LNCaP clone FGC (cell line): ENCODE data around the gene ABCA7.

Experiments
- DNase-seq: peaks from one replicate; pipeline ENCODE4 v3.0.0-alpha.2; 2011; ENCODE audit warnings: low read depth
- H3K4me3 ChIP-seq: 2 replicates; pipeline ENCODE4 v1.5.1; 2011; ENCODE audit warnings: mild to moderate bottlenecking, low read depth, low read length, control low read depth
- TF ChIP-seq, protein P1 (sequence below): IDR thresholded peaks from 2 replicates; pipeline ENCODE4 v1.5.1; 2012; ENCODE audit warnings: mild to moderate bottlenecking; ENCODE audit not compliant: control insufficient read depth, insufficient read depth; ENCODE audit errors: extremely low read depth

Gene ABCA7

GRCh38 chr19:1004204-1004802 is 35.6 kb upstream of the ABCA7 start:
- no peak overlapping the region for H3K4me3 ChIP-seq
- no peak for DNase-seq
- TF ChIP-seq, protein P1, sequence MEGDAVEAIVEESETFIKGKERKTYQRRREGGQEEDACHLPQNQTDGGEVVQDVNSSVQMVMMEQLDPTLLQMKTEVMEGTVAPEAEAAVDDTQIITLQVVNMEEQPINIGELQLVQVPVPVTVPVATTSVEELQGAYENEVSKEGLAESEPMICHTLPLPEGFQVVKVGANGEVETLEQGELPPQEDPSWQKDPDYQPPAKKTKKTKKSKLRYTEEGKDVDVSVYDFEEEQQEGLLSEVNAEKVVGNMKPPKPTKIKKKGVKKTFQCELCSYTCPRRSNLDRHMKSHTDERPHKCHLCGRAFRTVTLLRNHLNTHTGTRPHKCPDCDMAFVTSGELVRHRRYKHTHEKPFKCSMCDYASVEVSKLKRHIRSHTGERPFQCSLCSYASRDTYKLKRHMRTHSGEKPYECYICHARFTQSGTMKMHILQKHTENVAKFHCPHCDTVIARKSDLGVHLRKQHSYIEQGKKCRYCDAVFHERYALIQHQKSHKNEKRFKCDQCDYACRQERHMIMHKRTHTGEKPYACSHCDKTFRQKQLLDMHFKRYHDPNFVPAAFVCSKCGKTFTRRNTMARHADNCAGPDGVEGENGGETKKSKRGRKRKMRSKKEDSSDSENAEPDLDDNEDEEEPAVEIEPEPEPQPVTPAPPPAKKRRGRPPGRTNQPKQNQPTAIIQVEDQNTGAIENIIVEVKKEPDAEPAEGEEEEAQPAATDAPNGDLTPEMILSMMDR, result no peak

- no peak for DNase-seq
- no peak overlapping the region for H3K4me3 ChIP-seq
- TF ChIP-seq, protein P1, result no peak
Observed at GRCh38 chr19:1004803-1005664, 34.9 kb upstream of the ABCA7 start.

DNA sequence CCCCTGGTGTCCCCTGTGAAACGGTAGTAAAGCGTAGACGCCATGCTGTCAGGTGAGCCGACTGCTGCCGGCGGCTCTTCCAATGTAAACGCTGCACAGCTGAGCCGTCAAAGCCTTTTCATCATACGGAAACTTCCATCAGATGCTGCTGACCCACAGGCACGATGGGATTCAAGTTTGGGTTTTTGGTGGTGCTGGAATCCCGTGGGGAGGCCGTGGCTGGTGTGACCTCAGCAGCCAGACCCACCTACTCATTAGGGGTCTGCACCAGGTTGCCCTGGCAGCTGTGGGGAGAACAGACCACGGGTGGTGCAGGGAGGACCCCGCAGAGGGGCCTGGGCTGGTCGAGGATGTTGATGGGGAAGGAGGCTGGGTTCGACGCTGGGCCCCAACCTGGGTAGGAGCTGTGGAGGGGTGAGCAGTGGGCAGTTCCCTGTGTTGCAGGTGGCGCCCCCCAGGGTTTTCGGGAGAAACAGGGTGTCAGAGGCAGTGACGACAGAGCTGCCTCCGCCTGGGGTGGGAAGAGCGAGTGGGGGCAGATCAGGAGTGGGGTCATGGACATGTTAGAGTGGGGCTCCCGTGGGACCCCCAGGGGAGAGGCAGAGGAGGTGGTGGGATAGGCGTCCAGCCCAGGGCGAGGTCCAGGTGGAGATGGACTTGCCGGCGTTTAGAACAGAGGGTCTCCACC is 33.1 kb upstream of the ABCA7 start:
- TF ChIP-seq, protein P1, result no peak
- H3K4me3 ChIP-seq, result no peak overlapping the region
- no peak for DNase-seq

DNA sequence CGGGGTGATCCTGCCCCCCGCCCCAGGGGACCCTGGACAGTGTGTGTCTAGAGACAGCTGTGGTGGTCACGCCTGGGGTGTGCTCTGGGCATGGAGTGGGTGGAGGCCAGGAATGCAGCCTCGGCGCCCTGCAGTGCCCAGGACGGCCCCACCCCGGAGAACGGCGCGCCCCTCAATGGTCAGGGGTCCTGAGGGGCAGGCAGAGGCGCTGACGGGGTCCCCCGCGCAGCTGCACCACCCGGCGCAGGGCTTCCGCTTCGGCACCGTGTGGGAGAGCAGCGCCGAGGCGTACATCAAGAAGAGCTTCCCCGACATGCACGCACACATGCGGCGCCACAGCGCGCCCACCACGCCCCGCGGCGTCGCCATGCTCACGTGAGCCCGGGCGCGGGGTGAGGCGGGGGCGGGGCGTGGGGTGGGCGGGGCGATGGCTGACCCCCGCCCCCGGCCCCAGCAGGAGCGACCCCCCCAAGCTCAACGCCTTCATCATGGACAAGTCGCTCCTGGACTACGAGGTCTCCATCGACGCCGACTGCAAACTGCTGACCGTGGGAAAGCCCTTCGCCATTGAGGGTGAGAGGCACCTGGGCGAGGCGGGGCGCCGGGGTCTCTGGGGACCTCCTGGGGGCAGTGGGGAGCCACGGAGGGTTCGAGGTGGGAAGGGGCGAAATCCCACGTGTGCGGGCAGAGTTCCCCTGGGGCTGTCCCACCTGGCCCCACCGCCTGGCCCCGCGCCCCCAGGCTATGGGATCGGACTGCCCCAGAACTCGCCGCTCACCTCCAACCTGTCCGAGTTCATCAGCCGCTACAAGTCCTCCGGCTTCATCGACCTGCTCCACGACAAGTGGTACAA is 32.3 kb upstream of the ABCA7 start:
- TF ChIP-seq, protein P1, result no peak
- H3K4me3 ChIP-seq, result no peak overlapping the region
- no peak for DNase-seq

- DNase-seq, result no peak
- TF ChIP-seq, protein P1, result no peak
- H3K4me3 ChIP-seq, result no peak overlapping the region
Observed at GRCh38 chr19:1008268-1009040, 31.5 kb upstream of the ABCA7 start.
